ENCODE measurements around the gene KLHL10. TPM values are rescaled to one million over a fixed set of nuclear protein-coding genes. Genes with fewer than 3 reads are reported as not detected.
A peak's percentile ranks its signal among the peaks of the same experiment; 100 is the strongest.

Gene KLHL10
- total and polyA plus RNA-seq, 2 of the 4 experiments (the other 2 are of a cell fraction), result 0.18 TPM; not detected in 1

DNA sequence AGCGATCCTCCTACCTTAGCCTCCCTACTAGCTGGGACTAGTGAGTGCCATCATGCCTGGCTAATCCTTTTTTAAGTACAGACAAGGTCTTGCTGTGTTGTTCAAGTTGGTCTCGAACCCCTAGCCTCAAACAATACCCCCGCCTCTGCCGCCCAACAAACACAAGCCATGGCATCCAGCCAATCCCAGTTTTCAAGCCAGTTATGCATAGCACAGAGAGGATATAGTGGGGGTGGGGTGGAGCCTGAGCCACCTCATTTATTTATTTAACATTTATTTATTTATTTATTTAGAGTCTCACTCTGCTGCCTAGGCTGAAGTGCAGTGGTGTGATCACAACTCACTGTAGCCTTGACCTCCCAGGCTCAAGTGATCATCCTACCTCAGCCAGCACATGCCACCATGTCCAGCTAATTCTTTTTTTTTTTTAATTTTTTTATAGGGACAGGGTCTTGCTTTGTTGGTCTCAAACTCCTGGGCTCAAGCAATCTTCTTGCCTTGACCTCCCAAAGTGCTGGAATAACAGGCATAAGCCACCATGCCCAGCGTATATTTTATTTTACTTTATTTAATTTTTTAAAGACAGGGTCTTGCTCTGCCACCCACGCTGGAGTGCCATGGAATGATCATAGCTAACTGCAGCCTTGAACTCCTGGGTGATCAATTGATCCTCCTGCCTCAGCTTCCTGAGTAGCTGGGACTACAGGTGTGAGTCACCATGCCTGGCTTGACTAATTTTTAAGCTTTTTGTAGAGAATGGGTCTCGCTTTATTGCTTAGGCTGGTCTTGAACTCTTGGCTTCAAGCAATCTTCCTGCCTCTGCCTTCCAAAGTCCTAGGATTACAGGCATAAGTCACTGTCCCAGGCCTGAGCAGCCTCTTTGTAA lies 53.8 kb downstream of the KLHL10 start:
- 100% methylated on average over 1 of the region's 7 CpGs; no CpG with 5 or more reads in 1 of the 2 experiments for WGBS, 2 experiments (ENCODE audit: extremely low coverage in 2 of 2, insufficient read length in 1 of 2)
- H3K18ac ChIP-seq (ENCODE audit: low read depth, low read length), result no peak overlapping the region
- H4K91ac ChIP-seq (ENCODE audit: insufficient read depth, low read depth, low read length), result no peak overlapping the region
- no peak overlapping the region for H2BK20ac ChIP-seq (ENCODE audit: low read depth, low read length)
- peaks cover 30 to 77% of the 10 kb centered on the region in 2 experiments for H3K79me1 ChIP-seq (ENCODE audit: low read depth in 1 of 2, low read length in 2 of 2)
- peaks cover 71% of the 10 kb centered on the region for H3K36me3 ChIP-seq (ENCODE audit: control insufficient read depth, insufficient read depth, low read length)
- H3K14ac ChIP-seq (replicated peaks; ENCODE audit: low read depth, low read length), result no peak overlapping the region; the same call in 1 of the 2 replicates
- H3K9me1 ChIP-seq (ENCODE audit: insufficient read depth, low read length), result peaks cover 28% of the 10 kb centered on the region
- TF ChIP-seq ELK1 (IDR thresholded peaks at IDR 0.05; ENCODE audit: borderline replicate concordance, low read depth, low read length), result no peak
- no peak for TF ChIP-seq RFX5 (IDR thresholded peaks at IDR 0.05; ENCODE audit: low read depth, low read length)
- no peak for TF ChIP-seq POLR2A (IDR thresholded peaks at IDR 0.05; ENCODE audit: low read depth, low read length)
- TF ChIP-seq RAD21 (IDR thresholded peaks at IDR 0.05; ENCODE audit: low read length), result no peak
- no peak for TF ChIP-seq RCOR1 (IDR thresholded peaks at IDR 0.05; ENCODE audit: insufficient replicate concordance, low read length)
- TF ChIP-seq NFE2L2 (IDR thresholded peaks at IDR 0.05; ENCODE audit: low read depth, low read length), result no peak
- TF ChIP-seq CEBPB (IDR thresholded peaks at IDR 0.05; ENCODE audit: low read depth, low read length), result no peak
- no peak for TF ChIP-seq CHD1 (IDR thresholded peaks at IDR 0.05; ENCODE audit: low read depth, low read length)
- TF ChIP-seq BHLHE40 (IDR thresholded peaks at IDR 0.05; ENCODE audit: low read depth, low read length), result no peak
- H2BK120ac ChIP-seq (ENCODE audit: low read depth, low read length), result no peak overlapping the region
- intact Hi-C loops (cut with micrococcal nuclease) (no loop called here), dilution Hi-C loops (cut with HindIII; ENCODE audit: low sequenced_read_pairs, unreplicated experiment) (no loop called here), in situ Hi-C loops (cut with MboI; ENCODE audit: low sequenced_read_pairs) (no loop called here)
- H2AFZ ChIP-seq (replicated peaks; ENCODE audit: low read length, poor library complexity), result no peak overlapping the region
- ChIA-PET POLR2A (ENCODE audit: unreplicated experiment) (no interaction called here), CTCF (no interaction called here)
- DNase-seq (no peak), ATAC-seq (ENCODE audit: low read depth) (no peak)
- no peak overlapping the region for H3K9ac ChIP-seq (ENCODE audit: low read depth, low read length)
- H4K8ac ChIP-seq (ENCODE audit: low read depth in 2 of 2, low read length in 2 of 2), result no peak overlapping the region
- H4K5ac ChIP-seq (ENCODE audit: low read depth, low read length), result no peak overlapping the region
- peak overlapping the region; percentile 20; the same call in 1 of the 2 replicates for H3K23ac ChIP-seq (ENCODE audit: low read depth, low read length)
- no peak overlapping the region for H3K56ac ChIP-seq (ENCODE audit: extremely low read depth, insufficient read depth, low read length)
- H2AK9ac ChIP-seq (replicated peaks; ENCODE audit: low read depth, low read length, poor library complexity), result peak overlapping the region; percentile 42
- 0 out of 2 replicates have a peak overlapping the region, but pooled peaks have one; percentile 13 for H3K4ac ChIP-seq (ENCODE audit: low read depth, low read length)
- H2AK5ac ChIP-seq (ENCODE audit: low read depth, low read length), result no peak overlapping the region
- H3K27ac ChIP-seq (ENCODE audit: insufficient read depth, low read length), result 0 out of 2 replicates have a peak overlapping the region, but pooled peaks have one; percentile 43
- H2BK15ac ChIP-seq (ENCODE audit: low read depth, low read length), result no peak overlapping the region
- no peak overlapping the region for H3K4me2 ChIP-seq (ENCODE audit: low read depth, low read length)
- no peaks in the 10 kb centered on the region for H3K9me3 ChIP-seq (ENCODE audit: control insufficient read depth, insufficient read depth, low read length)
- H2BK5ac ChIP-seq (ENCODE audit: low read depth, low read length, poor library complexity, severe bottlenecking), result peak overlapping the region; percentile 7
- H3K27me3 ChIP-seq (ENCODE audit: control insufficient read depth, insufficient read depth, low read length), result no peaks in the 10 kb centered on the region
- no peak overlapping the region for H3K4me3 ChIP-seq (ENCODE audit: insufficient read depth, low read depth, low read length)
- H4K20me1 ChIP-seq (ENCODE audit: insufficient read depth, low read length), result peaks cover 56% of the 10 kb centered on the region
- peaks cover 18% of the 10 kb centered on the region for H3K4me1 ChIP-seq (ENCODE audit: control insufficient read depth, insufficient read depth, low read length)
- no TSS peak for BruUV-seq (replicated peaks)

Measured in IMR-90 (cell line).